GM21825 (cell line): Measurements from ENCODE around the gene PPP2R5E.
"Not testable (repeated sequence)": the region's sequence is repeated elsewhere in the genome, so short reads cannot be mapped to it uniquely, and the experiment has no call there.

Experiments used
- ATAC-seq: cut with Tn5 transposase; IDR thresholded peaks from one replicate; pipeline ENCODE4 v1.9.1; 2021; ENCODE audit warnings: mild to moderate bottlenecking, moderate library complexity; ENCODE audit not compliant: unreplicated experiment

PPP2R5E gene

DNA sequence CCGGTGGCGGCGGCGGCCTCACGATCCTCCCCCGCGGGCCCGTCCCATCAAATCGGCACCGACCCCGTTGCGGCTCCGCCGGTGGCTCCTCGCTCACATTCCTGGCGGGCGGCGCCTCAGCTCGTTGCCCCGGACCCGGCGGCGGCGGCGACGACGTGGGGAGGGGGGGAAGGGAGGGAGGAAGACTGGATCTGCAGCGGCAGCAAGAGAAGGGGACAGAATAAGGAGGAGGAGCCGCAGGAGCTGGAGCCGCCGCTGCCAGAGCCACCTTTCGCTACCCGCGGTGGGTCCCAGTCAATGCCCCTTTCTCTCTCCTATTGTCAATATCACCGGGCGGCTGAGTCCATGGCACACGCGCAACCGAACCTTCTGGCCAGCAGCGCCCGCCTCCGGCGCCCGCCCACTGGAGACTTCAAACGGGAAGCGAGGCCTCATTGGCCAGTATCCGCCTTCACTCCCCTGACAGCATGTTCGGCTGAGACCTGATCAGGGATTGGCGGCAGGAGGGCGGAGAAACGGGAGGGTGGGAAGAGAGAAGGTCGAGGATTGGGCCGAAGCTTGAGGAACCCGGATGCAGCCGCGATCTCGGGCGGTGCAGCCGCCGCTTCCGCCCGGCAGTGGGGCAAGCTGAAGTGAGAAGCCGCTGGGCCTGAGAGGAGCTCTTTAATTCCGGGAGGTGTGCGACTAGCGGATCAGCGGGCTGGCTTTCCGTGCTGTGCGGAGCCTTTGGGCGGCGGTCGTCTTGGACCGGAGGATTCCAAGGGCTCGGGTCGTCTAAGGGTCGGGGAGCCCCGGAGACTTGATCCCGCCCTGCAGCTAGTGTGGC is at the start of gene PPP2R5E:
Gene PPP2R5E, minus strand, starts transcription at position 378 of the 826 bp plus-strand sequence. CDS start 3,692 bp downstream, outside the sequence.
- ATAC-seq: peak; percentile 94

DNA sequence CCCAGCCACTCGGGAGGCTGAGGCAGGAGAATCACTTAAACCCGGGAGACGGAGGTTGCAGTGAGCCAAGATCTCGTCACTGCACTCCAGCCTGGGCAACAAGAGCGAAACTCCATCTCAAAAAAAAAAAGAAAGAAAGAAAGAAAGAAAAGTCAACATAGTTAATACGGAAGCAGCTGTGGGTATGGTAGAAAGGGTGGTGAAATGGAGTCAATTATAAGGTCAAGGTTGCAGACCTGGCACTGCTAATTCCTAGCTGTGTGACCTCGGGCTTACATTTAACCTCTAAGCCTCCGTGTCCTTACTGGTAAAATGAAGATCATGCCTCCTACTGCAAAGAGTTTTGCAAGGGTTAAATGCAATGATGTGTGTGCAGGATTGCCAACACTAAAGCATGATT is 39.9 kb upstream of the PPP2R5E start:
- not testable (repeated sequence) for ATAC-seq

DNA sequence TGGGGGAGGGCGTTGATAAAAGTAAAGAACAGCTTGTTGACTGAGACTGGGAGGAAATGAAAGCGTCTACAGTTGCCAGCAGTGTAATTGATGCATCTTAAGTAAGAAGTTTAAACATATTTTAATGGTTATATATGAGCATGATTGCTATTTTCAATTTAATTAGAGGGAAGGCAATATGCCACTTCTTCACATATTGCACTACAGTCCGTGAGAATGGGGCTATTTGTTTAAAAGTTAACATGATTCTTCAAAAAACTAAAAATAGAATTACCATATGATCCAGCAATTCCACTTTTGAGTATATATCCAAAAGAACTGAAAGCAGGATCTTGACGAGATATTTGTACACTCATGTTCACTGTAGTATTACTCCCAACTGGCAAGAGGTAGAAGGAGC is 38.3 kb upstream of the PPP2R5E start:
- no peak for ATAC-seq

DNA sequence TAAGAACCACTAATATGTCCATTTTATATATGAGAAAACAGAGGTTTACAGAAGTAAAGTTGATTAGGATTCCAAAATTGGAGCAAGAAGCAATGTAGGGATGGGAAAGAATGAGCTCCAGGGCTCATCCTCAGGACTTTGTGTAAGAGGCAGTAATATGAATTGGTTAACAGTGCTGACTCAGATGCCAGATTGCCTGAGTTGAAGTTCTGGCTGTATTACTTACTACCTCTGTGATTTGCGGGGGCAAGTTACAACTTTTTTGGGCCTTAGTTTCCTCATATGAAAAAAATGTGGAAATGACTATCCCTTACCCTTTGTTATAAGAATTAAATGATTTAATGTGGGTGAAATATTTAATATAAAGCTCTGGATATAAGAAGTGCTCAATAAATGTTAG is 35.1 kb upstream of the PPP2R5E start:
- ATAC-seq: no peak

DNA sequence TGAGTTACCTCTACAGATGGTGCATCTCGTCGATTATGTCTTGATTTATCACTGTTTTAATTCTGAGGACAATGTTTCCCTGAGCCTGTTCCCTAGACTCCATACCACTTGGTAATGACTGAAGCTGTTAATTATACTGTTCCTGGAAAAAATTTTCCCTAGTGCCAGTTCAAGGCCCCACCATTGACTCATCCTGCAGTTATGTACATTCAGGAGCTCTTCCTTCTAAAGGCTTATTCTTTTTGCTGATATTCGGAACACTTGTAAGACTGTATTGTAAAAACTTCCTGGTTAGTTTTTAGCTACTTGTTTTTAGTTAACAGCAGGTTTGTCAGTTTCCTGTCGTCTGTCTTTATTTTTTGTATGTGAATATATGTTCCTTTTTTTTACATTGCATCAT is 30.4 kb upstream of the PPP2R5E start:
- ATAC-seq: no peak

DNA sequence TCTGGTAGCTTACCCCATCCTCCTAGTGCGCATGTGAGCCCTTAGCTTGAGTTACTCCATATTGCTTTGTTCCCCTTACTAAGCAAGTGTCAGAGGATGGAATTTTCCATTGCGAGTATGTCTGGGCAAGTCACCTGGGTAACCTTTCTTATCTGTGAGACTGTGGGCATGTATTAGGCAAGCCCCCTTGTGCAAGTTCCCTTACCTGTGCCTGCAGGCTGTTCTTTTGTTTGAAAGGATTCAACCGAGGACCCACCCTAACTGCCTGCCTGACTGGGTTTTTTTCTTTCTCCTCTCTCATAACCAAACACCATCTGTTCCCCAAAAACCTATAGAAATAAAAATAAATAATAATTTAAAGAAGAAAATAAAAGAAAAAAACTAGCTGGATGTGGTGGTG is 22.3 kb upstream of the PPP2R5E start:
- ATAC-seq: no peak

DNA sequence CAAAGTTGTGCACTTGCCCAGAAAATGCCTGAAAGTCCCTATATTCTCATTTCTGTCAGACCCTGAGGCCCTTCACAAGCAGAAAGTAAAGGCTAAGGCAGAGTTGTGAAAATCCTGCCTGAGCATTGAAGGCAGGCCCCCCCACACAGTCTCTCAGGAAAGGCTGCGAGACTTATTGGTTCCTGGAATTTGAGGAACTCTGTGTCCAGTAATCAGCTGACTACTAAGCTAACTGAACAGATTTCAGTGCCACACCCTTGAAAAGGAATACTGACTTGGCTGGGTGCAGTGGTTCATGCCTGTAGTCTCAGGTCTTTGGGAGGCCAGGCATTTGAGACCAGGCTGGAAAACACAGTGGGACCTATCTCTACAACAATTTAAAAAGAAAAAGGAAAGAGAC is 21.1 kb upstream of the PPP2R5E start:
- no peak for ATAC-seq

DNA sequence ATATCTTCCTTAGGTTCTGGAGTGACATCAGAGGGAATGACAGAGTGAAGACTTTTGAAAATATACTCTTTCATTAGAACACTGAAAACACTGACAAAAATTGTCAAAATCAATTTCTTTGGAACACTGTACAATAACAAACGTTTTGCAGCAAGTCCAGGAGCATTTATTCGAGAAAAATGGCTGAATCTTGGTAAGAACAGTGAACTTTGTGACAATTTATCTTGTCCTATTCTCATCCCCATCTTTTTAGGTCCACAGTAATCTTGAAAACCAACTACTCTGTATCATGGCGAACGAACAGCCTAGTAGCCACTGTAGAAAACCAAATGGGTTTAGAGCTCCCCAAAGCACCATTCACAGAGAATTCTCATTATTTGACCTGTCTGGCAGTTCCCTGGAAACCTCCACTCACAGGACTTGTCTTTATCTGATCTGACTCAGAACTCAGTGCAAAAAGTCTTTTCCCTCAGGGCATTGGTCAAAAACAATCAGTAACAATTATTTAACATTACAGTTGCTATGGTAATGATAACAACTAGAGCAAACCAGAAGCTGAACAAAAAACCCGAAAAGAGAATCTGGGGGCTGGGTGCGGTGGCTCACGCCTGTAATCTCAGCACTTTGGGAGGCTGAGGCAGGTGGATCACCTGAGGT is 20.3 kb upstream of the PPP2R5E start:
- ATAC-seq: no peak

DNA sequence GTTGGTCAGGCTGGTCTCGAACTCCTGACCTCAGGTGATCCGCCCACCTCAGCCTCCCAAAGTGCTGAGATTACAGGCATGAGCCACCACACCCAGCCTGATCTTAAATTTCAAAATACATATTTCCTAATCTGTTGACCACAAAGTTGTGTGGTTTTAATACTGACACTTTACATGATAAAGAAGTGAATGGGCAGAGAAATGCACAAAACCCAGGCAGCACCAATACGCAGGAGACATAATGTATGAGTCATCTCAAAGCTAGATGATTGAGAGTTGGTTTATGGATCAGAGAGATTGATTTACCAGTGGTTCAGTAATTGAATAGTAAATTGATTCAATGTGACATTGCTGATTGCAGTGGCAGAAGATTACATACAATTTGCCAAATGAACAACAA is 19.2 kb upstream of the PPP2R5E start:
- ATAC-seq: no peak

DNA sequence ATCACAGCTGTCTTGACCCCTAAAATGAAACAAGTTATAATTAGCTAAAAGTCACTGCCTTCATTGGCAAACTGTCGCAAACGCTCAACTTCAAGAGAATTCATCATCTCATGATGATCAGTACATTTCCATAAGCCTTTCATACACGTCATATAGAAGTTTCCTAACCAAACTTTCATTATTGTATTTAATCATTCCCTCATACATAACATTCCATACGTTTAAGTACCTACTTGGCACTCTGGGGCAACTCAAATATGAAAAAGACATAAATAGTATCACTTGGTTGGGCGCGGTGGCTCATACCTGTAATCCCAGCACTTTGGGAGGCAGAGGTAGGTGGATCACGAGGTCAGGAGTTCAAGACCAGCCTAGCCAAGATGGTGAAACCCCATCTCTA is 12.4 kb upstream of the PPP2R5E start:
- ATAC-seq: no peak

DNA sequence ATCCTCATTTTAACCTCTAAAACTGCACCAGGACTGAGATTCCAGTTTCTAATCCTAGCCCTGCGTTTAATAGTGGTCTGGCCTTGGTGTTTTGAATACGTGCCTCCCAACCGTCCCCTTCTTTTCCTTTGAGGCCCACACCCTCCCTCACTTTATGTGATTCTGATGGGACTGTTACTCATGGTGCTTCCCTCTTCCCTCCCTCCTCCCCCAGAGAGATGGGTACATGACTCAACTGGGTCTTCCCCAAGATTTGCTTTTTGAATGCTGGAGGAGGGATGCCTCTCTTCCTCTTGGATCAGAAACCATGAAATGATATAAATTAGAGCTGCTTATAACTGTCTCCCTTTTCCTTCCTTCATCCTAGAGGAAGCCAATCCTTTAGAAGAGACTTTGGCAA is 8.2 kb upstream of the PPP2R5E start:
- ATAC-seq: no peak

DNA sequence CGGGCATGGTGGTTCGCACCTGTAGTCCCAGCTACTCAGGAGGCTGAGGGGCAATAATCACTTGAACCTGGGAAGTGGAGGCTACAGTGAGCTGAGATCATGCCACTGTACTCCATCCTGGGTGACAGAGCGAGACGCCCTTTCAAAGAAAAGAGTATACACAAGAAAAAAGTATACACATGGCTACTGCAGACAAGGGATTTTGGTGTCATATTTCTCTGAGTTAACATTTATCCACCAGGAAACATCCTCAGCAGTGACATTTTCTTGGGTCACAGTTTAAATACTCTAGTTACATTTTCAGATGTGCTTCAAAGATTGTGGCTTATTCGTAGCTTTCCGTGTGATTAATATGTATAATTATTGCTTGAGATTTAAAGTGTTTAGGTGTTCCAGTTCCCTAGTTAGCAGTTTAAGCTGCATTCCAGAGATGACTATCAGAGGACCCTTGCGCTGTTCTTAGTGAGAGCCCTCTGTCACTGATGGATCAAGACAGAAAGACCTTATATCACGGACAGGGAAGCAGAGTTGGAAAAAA is 4.7 kb upstream of the PPP2R5E start:
- ATAC-seq: no peak

DNA sequence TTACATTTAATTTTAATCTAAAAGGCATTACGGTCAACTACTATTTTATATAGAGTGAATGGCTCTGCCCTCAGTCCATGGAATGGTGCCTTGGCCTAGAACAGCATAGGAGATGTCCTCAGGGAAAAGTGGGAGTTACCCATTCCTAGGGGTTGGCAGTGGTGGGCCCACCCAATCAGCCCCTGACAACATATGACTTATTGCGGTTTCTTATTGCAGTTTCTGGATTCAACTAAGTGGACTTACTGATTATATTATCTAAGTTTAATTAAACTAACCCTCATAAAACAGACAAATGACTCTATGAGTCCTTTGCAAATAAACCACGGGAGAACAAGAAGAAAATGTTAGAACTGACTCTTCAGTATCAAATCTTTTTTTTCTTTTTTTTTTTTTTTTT is 2.3 kb upstream of the PPP2R5E start:
- no peak for ATAC-seq

DNA sequence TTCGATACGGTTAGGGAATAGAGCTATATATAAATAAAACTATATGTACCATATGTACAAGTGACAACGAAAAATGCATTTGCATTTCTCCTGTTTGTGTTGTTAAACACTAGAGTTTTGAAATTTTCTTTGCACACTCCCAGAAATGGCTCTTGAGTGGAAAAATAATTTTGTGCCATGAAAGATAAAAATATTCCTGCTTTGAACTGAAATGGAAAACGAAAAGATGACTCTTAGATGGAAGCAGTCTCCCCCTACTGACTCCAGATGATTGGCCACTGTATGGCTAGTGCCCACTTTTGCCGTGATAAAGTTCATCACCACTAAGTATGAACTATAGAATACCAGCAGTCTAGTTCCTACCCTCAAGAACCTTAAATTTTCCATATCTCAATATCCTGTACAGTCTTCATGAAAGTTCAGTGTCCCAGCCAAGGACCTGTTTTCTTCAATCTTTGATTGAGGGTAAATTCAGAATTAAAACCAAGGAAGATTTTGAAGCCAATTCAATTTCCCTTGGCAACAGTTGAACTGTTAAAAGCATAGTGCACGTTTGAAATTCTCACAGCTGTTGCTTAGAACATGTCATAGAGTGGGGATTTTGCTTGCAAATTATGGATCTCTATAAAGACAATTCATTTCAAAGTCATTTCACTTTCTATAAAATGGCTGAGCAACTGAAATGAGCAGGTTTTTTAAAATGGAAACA is 1.6 kb upstream of the PPP2R5E start:
- no peak for ATAC-seq

DNA sequence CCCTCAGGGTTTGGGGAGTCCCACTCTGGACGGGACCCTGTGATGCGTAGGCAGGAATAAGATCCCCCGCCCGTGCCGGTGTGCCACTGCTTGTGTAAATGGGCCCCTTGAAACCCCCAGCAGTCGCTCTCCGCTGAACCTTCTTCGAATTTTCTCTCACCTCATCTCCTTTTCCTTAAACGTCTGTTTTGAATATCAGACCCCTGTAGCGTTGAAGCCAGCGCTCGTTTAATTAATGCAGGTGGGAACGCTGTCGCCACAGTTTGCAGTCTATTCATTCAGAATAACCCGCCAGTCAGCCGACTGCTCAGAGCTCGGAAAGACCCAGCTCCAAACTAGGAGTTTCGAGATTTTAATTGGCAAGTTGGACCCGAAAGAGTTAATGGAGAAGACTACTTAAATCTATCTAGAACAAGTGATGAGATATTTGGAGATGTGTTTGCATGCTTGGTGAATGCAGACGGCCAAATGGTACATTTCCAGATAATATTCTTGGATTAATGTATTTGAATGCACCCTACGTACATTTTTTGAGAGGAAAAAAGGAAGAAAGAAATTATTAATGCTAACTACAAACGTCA is 739 bp upstream of the PPP2R5E start:
- peak; percentile 29 for ATAC-seq

DNA sequence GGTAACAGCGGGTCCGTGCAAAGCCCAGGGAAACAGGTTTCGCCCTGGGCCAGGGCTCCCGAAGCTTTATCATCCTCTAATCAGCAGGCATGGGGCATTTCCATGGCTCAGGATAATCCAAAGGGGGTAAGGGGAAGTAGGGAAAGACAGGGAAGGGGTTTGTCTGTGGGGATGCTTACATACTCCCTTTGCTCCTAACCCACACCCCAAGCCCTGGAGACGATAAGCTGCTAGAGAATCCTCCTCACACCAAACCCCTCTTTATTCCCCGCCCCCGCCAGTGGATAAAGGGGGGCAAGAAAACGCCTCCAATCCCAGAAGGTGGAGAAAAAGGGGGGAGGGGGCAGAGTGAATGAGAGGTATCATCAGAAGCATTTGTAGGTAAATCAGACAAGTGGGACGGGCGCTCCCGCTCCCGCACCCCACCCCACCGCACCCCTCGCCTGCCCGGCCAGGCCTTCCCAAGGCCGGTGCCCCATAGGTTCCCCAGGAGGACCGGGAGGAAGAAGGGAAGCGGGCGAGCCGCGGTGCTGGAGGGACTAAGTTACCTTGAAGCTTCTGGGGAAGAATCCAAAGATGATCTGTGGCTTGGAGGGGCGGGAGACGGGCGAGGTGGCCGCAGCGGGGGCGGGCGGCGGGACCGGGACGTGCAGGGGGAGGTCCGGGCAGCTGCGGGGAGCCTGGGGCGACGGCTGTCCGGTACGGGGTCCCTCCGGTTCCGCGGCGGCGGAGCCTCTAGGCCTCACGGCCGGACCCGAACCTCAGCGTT is 762 bp downstream of the PPP2R5E start:
- ATAC-seq: no peak

DNA sequence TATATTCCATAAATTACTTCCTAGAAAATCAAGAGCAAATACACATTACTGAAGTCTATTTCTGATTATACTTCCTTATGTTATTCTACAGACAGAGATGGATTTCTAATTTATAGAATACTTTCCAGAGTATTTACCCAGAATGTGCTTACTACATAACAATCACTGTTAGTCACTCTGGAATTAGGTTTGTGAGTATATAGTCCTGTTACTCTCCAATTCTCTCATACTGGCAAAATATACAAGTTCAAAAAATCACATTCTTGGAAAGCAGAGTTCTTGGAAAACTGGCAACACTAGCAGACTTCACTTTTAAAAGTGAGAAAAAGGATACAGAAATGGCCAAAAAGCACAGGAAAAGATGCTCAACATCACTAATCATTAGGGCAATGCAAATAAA is 7.3 kb downstream of the PPP2R5E start:
- no peak for ATAC-seq

DNA sequence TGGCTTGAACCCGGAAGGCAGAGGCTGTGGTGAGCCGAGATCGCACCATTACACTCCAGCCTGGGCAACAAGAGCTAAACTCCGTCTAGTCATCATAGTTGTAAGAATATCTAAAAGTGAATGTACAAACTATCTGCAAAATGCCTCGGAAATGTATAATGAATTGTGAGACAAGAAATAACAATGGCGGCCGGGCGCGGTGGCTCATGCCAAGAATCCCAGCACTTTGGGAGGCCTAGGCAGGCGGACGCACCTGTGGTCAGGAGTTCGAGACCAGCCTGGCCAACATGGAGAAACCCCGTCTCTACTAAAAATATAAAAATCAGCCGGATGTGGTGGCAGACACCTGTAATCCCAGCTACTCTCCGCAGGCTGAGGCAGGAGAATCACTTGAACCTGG is 9.7 kb downstream of the PPP2R5E start:
- no peak for ATAC-seq

DNA sequence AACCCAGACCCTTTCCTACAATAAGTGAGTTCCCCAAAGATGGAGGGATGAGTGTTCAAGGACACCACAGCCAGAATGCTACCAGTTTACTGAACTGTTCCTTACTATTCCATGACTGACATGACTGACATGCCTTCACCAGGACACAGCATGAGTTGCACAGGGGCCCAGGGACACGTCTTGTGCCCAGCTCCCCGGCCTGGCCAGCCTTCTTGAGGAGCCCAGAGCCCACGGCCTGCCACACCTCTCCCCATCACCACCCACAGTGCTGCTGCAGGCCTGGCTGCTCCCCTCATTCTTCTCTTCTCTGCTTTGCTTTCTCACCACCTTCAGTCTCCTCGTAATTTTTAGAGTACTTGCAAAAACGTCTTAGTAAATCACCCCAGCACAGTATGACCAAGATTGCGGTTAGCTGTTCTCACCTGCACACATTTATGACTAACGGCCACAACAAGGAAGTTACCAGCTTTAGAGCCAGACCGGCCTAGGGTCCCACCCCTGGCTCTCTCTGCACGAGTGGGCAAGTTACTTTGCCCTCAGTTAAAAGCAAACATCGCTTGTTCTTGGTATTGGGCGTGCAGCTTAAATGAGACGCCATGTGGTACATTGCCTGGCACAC is 18.5 kb downstream of the PPP2R5E start:
- ATAC-seq: peak; percentile 91
